CD4-positive, alpha-beta T cell treated with Interleukin-6 for 4 hours (primary cell): ENCODE measurements around the gene DDX31.
A peak's percentile ranks its signal among the peaks of the same experiment; 100 is the strongest.
"Not testable (repeated sequence)": the region's sequence is repeated elsewhere in the genome, so short reads cannot be mapped to it uniquely, and the experiment has no call there.

Experiments used
- DNase-seq: peaks from one replicate; pipeline ENCODE4 v3.0.0-alpha.2; 2020; ENCODE audit warnings: mixed read lengths

Gene DDX31

GRCh38 chr9:132669698-132670456, at the start of gene DDX31:
TSS of gene DDX31 (minus strand) at chr9:132669983. CDS start at chr9:132669934, 49 bp downstream.
- peak; percentile 88 for DNase-seq

DNA sequence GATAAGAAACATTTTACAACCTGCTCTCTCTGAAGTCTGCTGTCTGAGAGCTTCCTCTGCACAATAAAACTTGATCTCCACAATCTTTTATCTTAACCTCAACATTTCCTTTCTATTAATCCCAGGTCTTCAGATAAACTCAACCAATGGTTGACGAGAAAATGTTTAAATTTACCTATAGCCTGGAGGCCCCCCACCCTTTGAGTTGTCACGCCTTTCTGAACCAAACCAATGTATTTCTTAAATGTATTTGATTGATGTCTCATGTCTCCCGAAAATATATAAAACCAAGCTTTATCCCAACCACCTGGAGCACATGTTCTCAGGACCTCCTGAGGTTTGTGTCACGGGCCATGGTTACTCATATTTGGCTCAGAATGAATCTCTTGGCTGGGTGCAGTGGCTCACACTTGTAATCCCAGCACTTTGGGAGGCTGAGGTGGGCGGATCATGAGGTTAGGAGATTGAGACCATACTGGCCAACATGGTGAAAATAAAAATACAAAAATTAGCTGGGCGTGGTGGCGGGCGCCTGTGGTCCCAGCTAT, 48.7 kb upstream of the DDX31 start:
- not testable (repeated sequence) for DNase-seq

DNA sequence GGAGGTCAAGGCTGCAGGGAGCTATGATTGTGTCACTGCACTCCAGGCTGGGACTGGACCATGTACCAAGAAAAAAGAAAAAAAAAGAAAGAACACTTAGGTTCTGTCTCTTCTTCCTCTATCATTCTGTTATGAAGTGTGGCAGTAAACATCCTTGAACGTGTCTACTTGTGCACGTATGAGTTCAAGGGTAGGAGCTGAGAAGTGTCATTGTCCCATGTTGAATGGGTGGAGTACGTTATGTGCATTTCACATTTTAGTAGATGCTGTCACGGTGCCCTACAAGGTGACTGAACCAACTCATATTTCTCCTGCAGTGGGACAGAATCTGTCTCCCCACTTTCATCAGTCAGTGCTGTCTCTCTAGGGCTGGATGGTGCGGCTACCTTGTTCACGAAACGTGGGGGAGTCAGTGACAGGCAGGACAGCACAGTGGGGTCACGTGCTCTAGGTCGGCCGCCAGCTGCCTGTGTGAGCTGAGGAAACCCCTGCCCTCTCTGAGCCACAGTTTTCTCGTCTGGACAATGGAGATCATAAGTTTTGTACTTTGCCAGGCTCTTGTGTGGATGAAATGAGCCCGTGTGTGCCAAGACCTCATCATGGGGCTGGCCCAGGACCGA, 47.7 kb upstream of the DDX31 start:
- no peak for DNase-seq

GRCh38 chr9:132716007-132716406, 46.2 kb upstream of the DDX31 start:
- DNase-seq: no peak

- no peak for DNase-seq
These were observed 43.0 kb upstream of the DDX31 start for GRCh38 chr9:132712753-132713152.

DNA sequence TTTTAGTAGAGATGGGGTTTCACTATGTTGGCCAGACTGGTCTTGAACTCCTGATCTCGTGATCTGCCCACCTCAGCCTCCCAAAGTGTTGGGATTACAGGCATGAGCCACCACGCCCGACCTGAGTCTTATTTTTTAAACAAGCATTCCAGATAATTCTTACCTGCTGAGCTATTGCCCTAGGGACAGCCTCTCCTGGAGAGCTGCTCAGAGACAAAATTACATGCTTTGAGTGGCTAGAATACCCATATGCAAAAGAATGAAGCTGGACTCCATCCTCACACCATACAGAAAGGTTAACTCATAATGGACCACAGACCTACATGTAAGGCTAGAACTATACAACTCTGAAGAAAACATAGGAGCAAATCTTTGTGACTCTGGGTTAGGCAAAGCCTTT, 42.1 kb upstream of the DDX31 start:
- no peak for DNase-seq

GRCh38 chr9:132711152-132711551, 41.4 kb upstream of the DDX31 start:
- DNase-seq: not testable (repeated sequence)

- no peak for DNase-seq
These were observed 40.5 kb upstream of the DDX31 start for GRCh38 chr9:132710333-132710732.

DNA sequence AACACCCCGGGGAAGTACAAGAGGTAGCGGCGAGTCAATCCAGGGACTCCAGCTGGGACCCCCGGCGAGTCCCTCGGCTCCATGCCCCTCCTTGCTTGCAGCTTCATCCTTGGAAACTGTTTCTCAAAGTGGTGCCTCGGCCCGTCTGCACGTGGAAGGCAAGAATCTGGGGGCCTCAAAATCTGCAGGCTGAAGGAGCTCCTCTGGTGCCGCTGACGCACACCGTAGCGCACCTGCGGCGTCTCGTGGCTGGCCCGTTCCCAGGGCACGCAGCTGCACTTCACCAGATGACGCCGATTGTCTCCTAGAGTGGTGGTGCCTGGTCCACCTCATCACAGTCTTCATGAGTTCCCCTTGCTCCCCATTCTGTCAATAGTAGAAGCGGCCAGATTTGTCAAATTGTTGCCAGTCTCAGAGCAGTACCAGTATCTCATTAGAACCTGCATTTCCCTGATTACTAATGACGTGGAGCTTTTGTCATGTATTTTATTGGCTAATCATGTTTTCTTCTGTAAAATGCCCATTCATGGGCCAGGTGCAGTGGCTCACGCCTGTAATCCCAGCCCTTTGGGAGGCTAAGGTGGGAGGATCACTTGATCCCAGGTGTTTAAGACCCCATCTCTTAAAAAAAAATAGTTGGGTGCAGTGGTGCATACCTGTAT, 39.1 kb upstream of the DDX31 start:
- DNase-seq: no peak

DNA sequence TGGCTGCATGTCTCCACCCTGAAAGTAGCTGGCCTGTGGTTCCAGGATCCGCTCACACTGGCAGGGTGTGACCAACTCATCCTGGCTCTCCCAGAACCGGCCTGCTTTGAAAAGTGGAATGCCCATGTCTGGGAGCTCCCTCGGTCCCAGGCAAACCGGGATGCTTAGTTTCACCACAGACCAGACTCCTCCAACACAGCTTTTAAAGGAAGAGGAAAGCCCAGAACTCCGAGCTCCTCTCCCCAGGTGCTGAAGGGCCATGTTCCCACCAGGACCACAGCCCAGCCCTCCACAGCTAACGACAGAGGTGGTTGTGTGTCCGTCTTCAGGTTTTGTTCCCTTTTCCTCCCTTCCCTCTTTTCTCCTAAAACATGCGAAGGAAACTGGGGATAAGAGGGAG, 38.5 kb upstream of the DDX31 start:
- DNase-seq: no peak

DNA sequence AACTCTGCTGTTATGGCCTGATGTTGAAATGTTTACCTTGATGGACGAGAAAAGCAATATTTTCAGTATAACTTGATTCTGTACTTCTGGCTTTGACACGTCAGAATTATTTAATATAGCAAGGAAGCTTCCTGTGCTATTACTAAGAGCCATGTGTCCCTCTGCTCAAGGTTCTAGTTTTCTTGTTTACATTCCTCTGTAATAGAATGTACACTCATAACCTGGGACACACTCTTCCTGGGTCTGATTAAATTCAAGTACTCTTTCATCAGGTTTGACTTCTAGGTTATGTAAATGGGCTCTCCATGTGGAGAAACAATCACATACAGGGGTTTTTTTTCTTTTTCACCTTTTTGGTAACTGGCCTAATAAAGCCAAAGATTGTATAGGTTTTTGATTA, 33.6 kb upstream of the DDX31 start:
- DNase-seq: no peak

GRCh38 chr9:132702254-132702653, 32.5 kb upstream of the DDX31 start:
- DNase-seq: no peak

- DNase-seq: no peak
These were observed 30.2 kb upstream of the DDX31 start for GRCh38 chr9:132699956-132700355.

- no peak for DNase-seq
These were observed 29.2 kb upstream of the DDX31 start for GRCh38 chr9:132698989-132699388.

- no peak for DNase-seq
These were observed 27.4 kb upstream of the DDX31 start for GRCh38 chr9:132697230-132697629.

DNA sequence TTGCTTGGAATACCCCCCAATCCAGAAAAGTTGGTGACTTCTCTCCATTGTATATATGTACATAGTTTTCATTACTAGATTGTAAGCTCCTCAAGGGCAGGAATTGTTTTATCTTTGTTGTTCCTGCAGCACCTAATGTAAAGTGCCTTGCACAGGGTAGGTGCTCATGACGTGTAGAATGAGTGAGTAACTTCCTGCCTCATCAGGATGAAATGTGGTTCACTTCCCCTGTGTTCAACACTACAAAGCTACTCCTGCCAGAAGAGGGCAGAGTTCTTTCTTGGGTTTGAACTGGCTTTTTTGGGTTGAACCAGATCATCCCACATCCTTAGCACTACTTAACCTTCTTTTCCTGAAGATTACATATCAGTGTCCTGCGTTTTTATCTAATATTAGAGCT, 24.4 kb upstream of the DDX31 start:
- peak; percentile 31 for DNase-seq

- no peak for DNase-seq
These were observed 20.9 kb upstream of the DDX31 start for GRCh38 chr9:132690696-132691095.

- no peak for DNase-seq
These were observed 14.1 kb upstream of the DDX31 start for GRCh38 chr9:132683873-132684272.

DNA sequence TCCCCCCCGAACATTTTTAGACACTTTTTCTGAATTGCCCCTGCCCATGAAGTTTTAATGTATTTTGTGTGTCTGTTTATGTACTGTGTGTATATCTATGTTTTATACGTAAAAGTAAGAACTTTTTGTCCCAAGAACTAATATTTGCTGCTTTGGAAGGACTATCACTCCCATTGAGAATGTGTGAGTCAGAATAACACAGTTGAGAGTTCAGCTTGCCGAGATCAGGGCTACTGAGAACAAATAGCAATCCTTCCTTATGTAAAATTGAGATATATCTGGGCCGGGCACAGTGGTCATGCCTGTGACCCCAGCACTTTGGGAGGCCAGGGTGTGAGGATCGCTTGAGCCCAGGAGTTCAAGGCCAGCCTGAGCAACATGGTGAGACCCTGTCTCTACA, 11.8 kb upstream of the DDX31 start:
- DNase-seq: no peak

GRCh38 chr9:132679946-132680625, 10.3 kb upstream of the DDX31 start:
- DNase-seq: no peak

- no peak for DNase-seq
These were observed 8.2 kb upstream of the DDX31 start for GRCh38 chr9:132677976-132678375.

DNA sequence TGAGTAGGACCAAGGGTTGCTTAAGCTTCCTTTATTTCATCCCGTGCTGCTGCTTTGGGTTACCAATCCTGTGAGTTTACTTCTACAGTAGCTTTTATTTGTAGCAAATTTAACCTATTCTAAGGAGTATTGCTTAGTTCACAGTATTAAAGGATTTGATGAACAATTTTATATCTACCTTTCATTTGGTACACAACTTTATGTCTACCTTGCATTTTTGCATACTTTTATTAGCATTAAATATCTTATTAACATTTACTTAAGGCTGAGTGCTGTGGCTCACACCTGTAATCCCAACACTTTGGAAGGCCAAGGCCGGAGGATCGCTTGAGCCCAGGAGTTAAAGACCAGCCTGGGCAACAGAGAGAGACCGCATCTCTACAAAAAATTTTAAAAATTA, 4.7 kb upstream of the DDX31 start:
- DNase-seq: no peak

- DNase-seq: no peak
These were observed 3.6 kb upstream of the DDX31 start for GRCh38 chr9:132673355-132673754.

GRCh38 chr9:132672413-132672690, 2.6 kb upstream of the DDX31 start:
- DNase-seq: no peak
